Activated T-cell treated with anti-CD3 and anti-CD28 coated beads, Interleukin-2, amount 50 U/mL, for 24 hours (primary cell): ENCODE measurements around the gene CTRL.

Source experiments
- DNase-seq: peaks from one replicate; pipeline ENCODE4 v3.0.0-alpha.2; 2020
- H3K27ac Mint-ChIP-seq: 2 replicates; pipeline ENCODE4 v1.8.0; 2020; ENCODE audit warnings: mild to moderate bottlenecking, mixed read lengths
- H3K27me3 Mint-ChIP-seq: 2 replicates; pipeline ENCODE4 v1.8.0; 2020; ENCODE audit warnings: mixed read lengths
- H3K36me3 Mint-ChIP-seq: 2 replicates; pipeline ENCODE4 v1.8.0; 2020; ENCODE audit warnings: low read depth, mixed read lengths
- H3K4me1 Mint-ChIP-seq: 2 replicates; pipeline ENCODE4 v1.8.0; 2020; ENCODE audit warnings: low read depth, mixed read lengths
- H3K4me3 Mint-ChIP-seq: 2 replicates; pipeline ENCODE4 v1.8.0; 2020; ENCODE audit warnings: mild to moderate bottlenecking, moderate library complexity, mixed read lengths
- H3K9me3 Mint-ChIP-seq: 2 replicates; pipeline ENCODE4 v1.8.0; 2020; ENCODE audit warnings: mixed read lengths

The CTRL gene

GRCh38 chr16:67949645-67950044 is 18.0 kb upstream of the CTRL start:
- H3K36me3 Mint-ChIP-seq: peaks cover 72% of the 10 kb centered on the region
- H3K9me3 Mint-ChIP-seq: no peaks in the 10 kb centered on the region
- H3K27ac Mint-ChIP-seq: no peak overlapping the region
- H3K27me3 Mint-ChIP-seq: no peaks in the 10 kb centered on the region
- no peak overlapping the region for H3K4me3 Mint-ChIP-seq
- DNase-seq: no peak
- peaks cover 1% of the 10 kb centered on the region for H3K4me1 Mint-ChIP-seq

GRCh38 chr16:67948015-67948414 is 16.4 kb upstream of the CTRL start:
- no peaks in the 10 kb centered on the region for H3K27me3 Mint-ChIP-seq
- peak overlapping the region; percentile 53 for H3K27ac Mint-ChIP-seq
- H3K4me1 Mint-ChIP-seq: peaks cover 1% of the 10 kb centered on the region
- H3K9me3 Mint-ChIP-seq: no peaks in the 10 kb centered on the region
- H3K4me3 Mint-ChIP-seq: no peak overlapping the region
- DNase-seq: no peak
- H3K36me3 Mint-ChIP-seq: peaks cover 73% of the 10 kb centered on the region

DNA sequence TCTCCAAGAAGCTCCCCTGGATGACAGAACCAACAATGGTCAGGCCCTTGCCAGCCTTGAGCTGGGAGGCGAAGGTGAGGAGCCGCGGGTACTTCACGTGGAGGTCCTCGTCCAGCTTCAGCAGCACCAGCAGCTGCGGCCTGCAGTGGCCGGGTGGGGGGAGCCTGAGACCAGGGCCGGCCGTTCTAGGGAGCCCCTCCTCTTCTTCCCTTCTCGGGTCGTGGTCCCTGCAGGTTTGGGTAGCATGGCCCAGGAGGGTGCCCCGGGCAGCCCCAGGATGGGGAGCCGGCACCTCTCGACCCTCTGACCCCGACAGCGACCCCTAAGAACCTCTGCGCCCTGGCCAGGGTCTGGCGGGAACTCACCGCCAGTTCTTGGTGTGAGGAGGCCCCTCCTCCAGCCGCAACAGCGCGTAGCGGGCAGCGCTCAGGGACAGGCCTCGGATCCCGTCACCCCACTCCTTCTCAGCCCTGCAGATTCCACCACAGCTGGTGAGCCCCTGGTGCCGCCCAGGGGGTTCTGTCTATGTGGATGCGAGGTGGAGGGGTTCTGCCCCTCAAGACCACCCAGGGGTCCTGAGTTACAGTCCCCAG is 15.4 kb upstream of the CTRL start:
- no peaks in the 10 kb centered on the region for H3K27me3 Mint-ChIP-seq
- H3K36me3 Mint-ChIP-seq: peaks cover 81% of the 10 kb centered on the region
- H3K27ac Mint-ChIP-seq: no peak overlapping the region
- no peak overlapping the region for H3K4me3 Mint-ChIP-seq
- no peak for DNase-seq
- H3K9me3 Mint-ChIP-seq: no peaks in the 10 kb centered on the region
- H3K4me1 Mint-ChIP-seq: peaks cover 2% of the 10 kb centered on the region

DNA sequence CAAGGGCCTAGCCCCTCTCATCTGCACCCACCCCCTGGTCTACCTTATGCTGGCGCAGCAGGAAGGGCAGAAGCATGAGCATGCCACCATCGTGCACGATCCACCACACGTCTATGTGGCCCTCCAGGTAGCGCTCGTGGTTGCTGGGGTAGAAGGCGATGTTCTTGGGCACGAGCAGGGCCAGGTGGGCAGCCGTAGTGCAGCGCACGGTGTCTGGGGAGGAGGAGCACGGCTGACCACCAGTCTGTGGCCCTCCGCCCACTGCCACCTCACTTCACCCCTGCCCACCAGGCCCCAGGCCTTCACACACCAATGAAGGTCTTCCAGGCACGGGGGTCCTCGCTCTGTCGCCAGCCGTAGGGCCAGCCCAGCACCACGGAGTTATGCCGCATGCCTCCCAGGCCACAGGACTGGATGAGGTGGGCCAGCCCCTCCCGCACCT is 14.5 kb upstream of the CTRL start:
- peaks cover 78% of the 10 kb centered on the region for H3K36me3 Mint-ChIP-seq
- no peaks in the 10 kb centered on the region for H3K9me3 Mint-ChIP-seq
- no peak overlapping the region for H3K27ac Mint-ChIP-seq
- DNase-seq: no peak
- H3K4me3 Mint-ChIP-seq: no peak overlapping the region
- no peaks in the 10 kb centered on the region for H3K27me3 Mint-ChIP-seq
- peaks cover 10% of the 10 kb centered on the region for H3K4me1 Mint-ChIP-seq

GRCh38 chr16:67945392-67945933 is 13.8 kb upstream of the CTRL start:
- Mint-ChIP-seq H3K9me3 (no peaks in the 10 kb centered on the region), H3K36me3 (peaks cover 76% of the 10 kb centered on the region), H3K4me1 (peaks cover 12% of the 10 kb centered on the region), H3K4me3 (no peak overlapping the region), H3K27ac (no peak overlapping the region), H3K27me3 (no peaks in the 10 kb centered on the region)
- DNase-seq: no peak

DNA sequence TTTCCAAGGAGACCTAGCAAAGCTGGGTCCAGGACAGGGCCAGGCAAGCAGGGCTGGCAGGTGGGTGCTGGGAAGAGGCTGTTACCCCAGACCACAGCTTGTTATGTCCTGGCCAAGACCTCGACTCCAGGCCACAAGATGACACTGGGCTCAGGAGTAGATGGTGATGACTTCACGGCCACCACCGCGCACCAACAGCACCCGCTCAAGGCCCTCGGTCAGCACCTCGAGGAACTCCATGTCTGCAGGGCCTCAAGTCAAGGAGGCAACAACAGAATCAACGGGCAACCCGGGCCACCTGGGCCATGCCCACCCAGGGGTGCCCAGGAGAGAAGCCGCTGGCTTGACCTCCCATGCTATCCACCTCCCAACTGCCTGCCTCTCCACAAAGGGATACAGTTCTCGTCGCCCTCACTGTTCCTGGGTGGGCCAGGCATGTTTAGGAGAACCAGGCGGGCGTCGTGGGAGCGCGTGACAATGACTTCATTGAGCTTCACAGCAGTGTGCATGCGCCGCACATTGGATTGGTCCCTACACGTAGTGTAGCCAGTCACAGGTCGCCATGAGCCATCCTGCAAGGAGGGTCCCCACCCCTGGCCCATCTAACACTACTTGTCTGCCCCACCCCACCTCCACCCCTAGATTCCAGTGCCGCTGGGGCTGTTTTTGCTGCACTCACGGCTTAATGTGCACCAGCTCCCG is 13.2 kb upstream of the CTRL start:
- Mint-ChIP-seq H3K36me3 (peaks cover 76% of the 10 kb centered on the region), H3K27me3 (no peaks in the 10 kb centered on the region), H3K4me1 (peaks cover 19% of the 10 kb centered on the region), H3K4me3 (no peak overlapping the region), H3K9me3 (no peaks in the 10 kb centered on the region), H3K27ac (no peak overlapping the region)
- no peak for DNase-seq

DNA sequence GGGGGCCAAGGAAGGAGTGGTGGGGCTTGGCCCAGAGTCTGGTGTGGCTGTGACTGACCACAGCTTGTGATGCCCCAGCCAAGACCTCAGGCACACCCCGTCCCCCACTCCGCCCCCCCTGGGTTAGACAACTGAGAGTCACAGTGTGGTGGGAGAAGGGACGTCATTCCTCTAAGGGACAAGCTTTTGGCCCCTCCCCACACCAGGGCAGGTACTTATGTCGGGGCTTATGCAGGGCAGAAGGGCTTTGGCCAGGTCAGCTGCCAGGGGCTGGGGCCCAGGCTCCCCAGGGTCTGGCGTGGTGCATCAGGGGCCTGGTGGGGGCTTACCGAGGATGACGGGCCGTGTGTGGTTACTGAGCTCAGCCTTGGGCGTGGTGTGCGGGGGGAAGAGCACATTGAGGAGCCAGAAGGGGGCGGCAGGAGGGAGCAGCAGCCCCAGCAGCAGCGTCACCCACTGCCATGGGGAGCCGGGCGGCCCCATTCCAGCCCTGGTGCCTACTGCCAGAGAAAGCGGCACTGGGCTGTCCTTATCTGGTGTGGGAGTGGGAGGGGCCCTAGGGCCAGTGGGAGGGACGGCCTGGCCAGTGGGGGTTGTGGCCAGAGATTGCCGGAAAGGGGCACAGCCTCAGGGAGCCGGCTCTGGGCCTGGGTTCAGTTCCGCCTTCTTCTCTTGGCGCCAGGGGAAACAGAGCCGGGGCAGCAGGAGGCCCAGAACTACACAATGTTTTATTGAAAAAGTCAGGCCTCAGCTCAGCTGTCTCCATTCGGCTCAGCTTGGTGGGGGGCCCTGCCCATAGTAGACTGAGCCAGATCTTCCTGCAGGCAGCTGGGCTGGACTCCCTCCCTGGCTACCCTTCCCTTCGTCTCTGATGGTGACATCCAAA is 12.2 kb upstream of the CTRL start, which contains the start of gene LCAT:
LCAT (minus strand) TSS at position 502 of the 886 bp plus-strand sequence; CDS start at position 483, 19 bp downstream.
- Mint-ChIP-seq H3K4me1 (peaks cover 28% of the 10 kb centered on the region), H3K27ac (no peak within 1 kb of the TSS), H3K27me3 (no peaks in the 10 kb centered on the region), H3K9me3 (no peaks in the 10 kb centered on the region), H3K36me3 (peaks cover 86% of the 10 kb centered on the region), H3K4me3 (no peak within 1 kb of the TSS)
- DNase-seq: no peak

GRCh38 chr16:67943256-67943618 is 11.6 kb upstream of the CTRL start:
- no peak for DNase-seq
- Mint-ChIP-seq H3K9me3 (no peaks in the 10 kb centered on the region), H3K4me3 (no peak overlapping the region), H3K27me3 (no peaks in the 10 kb centered on the region), H3K27ac (no peak overlapping the region), H3K36me3 (peaks cover 85% of the 10 kb centered on the region), H3K4me1 (peaks cover 28% of the 10 kb centered on the region)

DNA sequence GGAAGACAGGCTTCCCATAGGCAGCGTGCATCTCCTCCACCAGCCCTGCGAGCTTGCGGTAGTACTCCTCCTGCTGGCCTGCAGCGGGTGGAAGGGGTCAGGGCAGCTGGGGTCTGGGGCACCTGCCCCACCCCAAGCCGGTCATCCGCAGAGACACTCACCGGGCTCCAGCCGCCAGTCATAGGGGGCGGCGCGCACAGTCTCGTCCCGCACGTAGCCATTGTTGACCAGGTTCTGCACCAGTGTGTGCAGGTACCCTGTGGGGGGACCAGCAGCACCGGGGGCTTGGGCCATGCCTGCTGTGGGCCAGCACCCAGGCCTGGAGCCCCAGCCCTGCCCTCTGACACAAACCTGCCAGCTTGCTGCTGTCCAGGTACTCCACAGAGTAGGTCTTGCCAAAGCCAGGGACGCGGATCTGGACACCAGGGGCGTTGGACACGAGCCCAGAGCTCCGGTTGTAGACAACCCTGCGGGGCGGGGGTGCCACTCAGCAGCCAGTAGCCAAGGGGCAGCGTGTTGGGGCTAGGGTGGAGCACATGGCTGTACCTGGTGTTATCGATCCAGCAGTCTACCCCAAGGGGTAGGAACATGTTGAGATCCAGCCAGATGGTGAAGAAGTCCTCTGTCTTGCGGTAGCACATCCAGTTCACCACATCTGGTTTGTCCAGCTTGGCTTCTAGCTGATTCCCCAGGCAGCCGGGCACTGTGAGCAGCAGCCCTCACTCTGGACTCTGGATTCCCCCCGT is 11.0 kb upstream of the CTRL start:
- Mint-ChIP-seq H3K27ac (no peak overlapping the region), H3K36me3 (peaks cover 81% of the 10 kb centered on the region), H3K4me3 (no peak overlapping the region), H3K27me3 (no peaks in the 10 kb centered on the region), H3K4me1 (peaks cover 28% of the 10 kb centered on the region), H3K9me3 (no peaks in the 10 kb centered on the region)
- DNase-seq: no peak

DNA sequence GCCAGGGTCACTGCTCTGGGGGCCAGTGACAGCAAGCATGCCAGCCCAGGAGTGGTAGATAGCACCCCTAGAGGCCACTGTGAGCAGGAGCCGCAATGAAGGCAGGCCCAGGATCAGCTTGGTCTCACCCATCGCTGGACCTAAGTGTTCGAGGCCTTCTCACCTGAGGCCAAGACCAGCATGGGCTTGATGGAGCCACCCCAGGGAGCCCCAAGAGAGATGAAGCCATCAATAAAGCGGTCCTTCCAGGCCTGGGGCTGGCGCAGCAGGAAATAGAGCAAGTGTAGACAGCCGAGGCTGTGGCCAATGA is 10.5 kb upstream of the CTRL start:
- H3K9me3 Mint-ChIP-seq: no peaks in the 10 kb centered on the region
- no peaks in the 10 kb centered on the region for H3K27me3 Mint-ChIP-seq
- H3K36me3 Mint-ChIP-seq: peaks cover 80% of the 10 kb centered on the region
- peaks cover 31% of the 10 kb centered on the region for H3K4me1 Mint-ChIP-seq
- peak overlapping the region; percentile 73 for H3K27ac Mint-ChIP-seq
- DNase-seq: peak; percentile 64
- H3K4me3 Mint-ChIP-seq: no peak overlapping the region

- H3K9me3 Mint-ChIP-seq: no peaks in the 10 kb centered on the region
- H3K27ac Mint-ChIP-seq: peak overlapping the region; percentile 73
- no peak overlapping the region for H3K4me3 Mint-ChIP-seq
- peaks cover 82% of the 10 kb centered on the region for H3K36me3 Mint-ChIP-seq
- no peaks in the 10 kb centered on the region for H3K27me3 Mint-ChIP-seq
- DNase-seq: no peak
- H3K4me1 Mint-ChIP-seq: peaks cover 36% of the 10 kb centered on the region
These were observed 10.0 kb upstream of the CTRL start for GRCh38 chr16:67941469-67942199.

DNA sequence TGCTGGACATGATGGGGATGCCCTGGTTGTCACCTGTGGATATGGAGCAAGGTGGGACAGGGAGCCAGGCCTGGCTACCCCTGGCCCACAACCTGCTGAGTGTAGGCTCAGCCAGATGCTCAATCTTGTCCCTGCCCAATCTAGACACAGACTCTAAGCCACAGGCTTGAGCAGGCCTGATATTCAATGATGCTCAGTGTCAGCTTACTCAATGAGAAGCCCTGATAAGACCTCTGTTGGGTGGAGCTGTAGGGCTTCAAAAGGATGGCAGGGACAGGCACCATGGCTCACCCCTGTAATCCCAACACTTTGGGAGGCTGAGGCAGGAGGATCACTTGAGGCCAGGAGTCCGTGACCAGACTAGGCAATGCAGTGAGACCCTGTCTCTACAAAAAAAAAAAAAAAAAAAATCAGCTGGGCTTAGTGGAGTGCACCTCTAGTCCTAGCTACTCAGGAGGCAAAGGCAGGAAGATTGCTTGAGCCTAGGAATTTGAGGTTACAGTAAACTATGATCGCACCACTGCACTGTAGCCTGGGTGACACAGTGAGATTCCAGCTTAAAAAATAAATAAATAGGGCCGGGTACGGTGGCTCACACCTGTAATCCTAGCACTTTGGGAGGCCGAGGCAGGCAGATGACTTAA is 8.9 kb upstream of the CTRL start:
- peaks cover 82% of the 10 kb centered on the region for H3K36me3 Mint-ChIP-seq
- H3K27me3 Mint-ChIP-seq: no peaks in the 10 kb centered on the region
- peaks cover 36% of the 10 kb centered on the region for H3K4me1 Mint-ChIP-seq
- H3K9me3 Mint-ChIP-seq: no peaks in the 10 kb centered on the region
- DNase-seq: no peak
- H3K27ac Mint-ChIP-seq: peak overlapping the region; percentile 89
- H3K4me3 Mint-ChIP-seq: no peak overlapping the region
